H1 (cell line): ENCODE data around the gene SCN3A. TPM values are rescaled to one million over a fixed set of nuclear protein-coding genes. Genes with fewer than 3 reads are reported as not detected.

Source experiments
- CTCF ChIA-PET: fragments of 300-600 bp; sonication (Branson Sonifier 250); formaldehyde crosslinking; loops from one replicate; lab custom pipeline; 2021; ENCODE audit not compliant: partially characterized antibody; lab: Charles Lee
- POLR2A ChIA-PET: fragments of 300-600 bp; sonication (Branson Sonifier 250); formaldehyde crosslinking; loops from one replicate; lab custom pipeline; 2021; ENCODE audit warnings: inconsistent platforms; ENCODE audit not compliant: partially characterized antibody; lab: Charles Lee
- DNase-seq, 2 experiments: peaks; one replicate each; pipeline versions ENCODE4 v3.0.0 to v3.0.0-alpha.2; 2010 to 2022; ENCODE audit warnings: low spot score in 2 of 2, low read depth in 1 of 2, mixed read lengths in 1 of 2
- FAIRE-seq: peaks from 2 replicates; lab custom pipeline; 2011; peaks lifted over from hg19 to GRCh38; lab: Jason Lieb, UNC
- H2AFZ ChIP-seq: 2 replicates; pipeline ENCODE4 v1.8.1; 2012; ENCODE audit warnings: low read length, inconsistent platforms
- H2AK5ac ChIP-seq: 2 replicates; pipeline ENCODE4 v1.6.1; 2013; ENCODE audit warnings: low read depth, low read length
- H2BK120ac ChIP-seq: replicated peaks from 2 replicates; pipeline ENCODE3; 2013; ENCODE audit warnings: low read depth, low read length, inconsistent platforms
- H2BK12ac ChIP-seq: 2 replicates; pipeline ENCODE4 v1.6.1; 2013; ENCODE audit warnings: low read depth, low read length
- H2BK15ac ChIP-seq: 2 replicates; pipeline ENCODE4 v1.6.1; 2013; ENCODE audit warnings: low read length
- H2BK20ac ChIP-seq: 2 replicates; pipeline ENCODE4 v1.6.1; 2013; ENCODE audit warnings: low read length
- H2BK5ac ChIP-seq: 2 replicates; pipeline ENCODE4 v1.6.1; 2013; ENCODE audit warnings: low read depth, low read length
- H3K14ac ChIP-seq: 2 replicates; pipeline ENCODE4 v1.6.1; 2013; ENCODE audit warnings: inconsistent platforms; ENCODE audit not compliant: insufficient read length
- H3K18ac ChIP-seq: 2 replicates; pipeline ENCODE4 v1.6.1; 2013; ENCODE audit warnings: low read length; ENCODE audit errors: extremely low read depth
- H3K23ac ChIP-seq: 2 replicates; pipeline ENCODE4 v1.6.1; 2013; ENCODE audit warnings: inconsistent platforms; ENCODE audit not compliant: insufficient read length
- H3K23me2 ChIP-seq: 2 replicates; pipeline ENCODE4 v1.6.1; 2013; ENCODE audit warnings: low read depth, low read length
- H3K27ac ChIP-seq: 2 replicates; pipeline ENCODE4 v1.6.1; 2011; ENCODE audit warnings: low read depth, low read length, inconsistent platforms
- H3K27me3 ChIP-seq, 4 experiments: replicated peaks in 1 of 4; 1 replicate in 1 of 4; 2 replicates in 3 of 4; pipeline versions ENCODE4 v1.6.1 to v1.8.1; 2011 to 2013; ENCODE audit warnings: low read length in 3 of 4, mild to moderate bottlenecking in 3 of 4, inconsistent platforms in 2 of 4, mixed read lengths in 2 of 4, moderate library complexity in 1 of 4; ENCODE audit not compliant: control insufficient read depth in 3 of 4, insufficient read depth in 3 of 4; ENCODE audit errors: extremely low read depth in 1 of 4
- H3K36me3 ChIP-seq, 4 experiments: 2 replicates each; pipeline versions ENCODE4 v1.6.1 to v1.8.1; 2011 to 2013; ENCODE audit warnings: mild to moderate bottlenecking in 4 of 4, low read length in 3 of 4, moderate library complexity in 2 of 4, control low read depth in 1 of 4, inconsistent platforms in 1 of 4; ENCODE audit not compliant: insufficient read depth in 4 of 4, control insufficient read depth in 2 of 4
- H3K4ac ChIP-seq: replicated peaks from 2 replicates; pipeline ENCODE3; 2013; ENCODE audit warnings: low read length, low read depth, mixed read lengths, inconsistent platforms; ENCODE audit not compliant: insufficient read length
- H3K4me1 ChIP-seq, 4 experiments: replicated peaks in 1 of 4; 1 replicate in 1 of 4; 2 replicates in 3 of 4; pipeline versions ENCODE4 v1.6.1 to v1.8.1; 2011 to 2013; ENCODE audit warnings: low read length in 3 of 4, inconsistent platforms in 2 of 4, mixed read lengths in 1 of 4; ENCODE audit not compliant: insufficient read depth in 4 of 4, control insufficient read depth in 3 of 4
- H3K4me2 ChIP-seq, 2 experiments: 2 replicates each; pipeline versions ENCODE4 v1.6.1 to v1.8.1; 2011 to 2013; ENCODE audit warnings: low read depth in 2 of 2, low read length in 2 of 2, control low read depth in 1 of 2, inconsistent platforms in 1 of 2, mild to moderate bottlenecking in 1 of 2; ENCODE audit not compliant: insufficient read depth in 1 of 2
- H3K4me3 ChIP-seq, 4 experiments: fragments of 200-600, 300-600 bp in 1 of 4; sonication (generic), shearing (Covaris generic), sonication (Bioruptor Twin) in 1 of 4; 2 replicates each; pipeline versions ENCODE4 v1.5.1 to v1.8.1; 2011 to 2016; ENCODE audit warnings: low read length in 4 of 4, low read depth in 3 of 4, control low read depth in 2 of 4, inconsistent platforms in 2 of 4, mild to moderate bottlenecking in 2 of 4, mixed read lengths in 1 of 4, moderate library complexity in 1 of 4; ENCODE audit not compliant: insufficient read depth in 2 of 4; ENCODE audit errors: extremely low read depth in 1 of 4
- H3K56ac ChIP-seq: replicated peaks from 2 replicates; pipeline ENCODE3; 2013; ENCODE audit warnings: low read depth, mild to moderate bottlenecking, mixed read lengths, low read length, inconsistent platforms; ENCODE audit not compliant: insufficient read length
- H3K79me1 ChIP-seq: 2 replicates; pipeline ENCODE4 v1.6.1; 2013; ENCODE audit warnings: low read depth, low read length, control low read depth
- H3K79me2 ChIP-seq, 2 experiments: 2 replicates each; pipeline versions ENCODE4 v1.6.1 to v1.8.1; 2012 to 2013; ENCODE audit warnings: low read length in 2 of 2, mild to moderate bottlenecking in 2 of 2, inconsistent platforms in 1 of 2; ENCODE audit not compliant: insufficient read depth in 2 of 2, control insufficient read depth in 1 of 2
- H3K9ac ChIP-seq, 4 experiments: replicated peaks in 1 of 4; 1 replicate in 1 of 4; 2 replicates in 3 of 4; pipeline versions ENCODE4 v1.6.1 to v1.8.1; 2011 to 2013; ENCODE audit warnings: low read depth in 3 of 4, low read length in 3 of 4, control low read depth in 2 of 4, mild to moderate bottlenecking in 2 of 4, moderate library complexity in 2 of 4, inconsistent platforms in 1 of 4; ENCODE audit errors: extremely low read depth in 1 of 4
- H3K9me3 ChIP-seq, 2 experiments: 2 replicates each; pipeline versions ENCODE4 v1.6.1 to v1.8.1; 2012 to 2013; ENCODE audit warnings: mild to moderate bottlenecking in 2 of 2, moderate library complexity in 2 of 2, control low read depth in 1 of 2, inconsistent platforms in 1 of 2, low read depth in 1 of 2, low read length in 1 of 2, mixed read lengths in 1 of 2; ENCODE audit not compliant: insufficient read depth in 2 of 2
- H4K20me1 ChIP-seq, 2 experiments: replicated peaks in 1 of 2; 2 replicates each; pipeline versions ENCODE3 to v1.8.1; 2011 to 2013; ENCODE audit warnings: inconsistent platforms in 2 of 2, low read length in 2 of 2, mild to moderate bottlenecking in 1 of 2; ENCODE audit not compliant: insufficient read depth in 2 of 2, control insufficient read depth in 1 of 2
- H4K5ac ChIP-seq: 2 replicates; pipeline ENCODE4 v1.6.1; 2013; ENCODE audit warnings: low read length, low read depth, mixed read lengths, inconsistent platforms; ENCODE audit not compliant: insufficient read length
- H4K8ac ChIP-seq: 2 replicates; pipeline ENCODE4 v1.8.0; 2013; ENCODE audit warnings: mild to moderate bottlenecking, moderate library complexity, low read length, inconsistent platforms; ENCODE audit not compliant: insufficient read depth; ENCODE audit errors: extremely low read depth
- H4K91ac ChIP-seq: replicated peaks from 2 replicates; pipeline ENCODE3; 2013; ENCODE audit warnings: low read length, mixed read lengths, inconsistent platforms; ENCODE audit not compliant: insufficient read length
- BRCA1 ChIP-seq: IDR thresholded peaks from 2 replicates; pipeline ENCODE4 v1.6.1; 2012; ENCODE audit warnings: low read depth, low read length, improper control_type of control experiment
- CBX8 ChIP-seq: fragments of 300-800, 300-1000 bp; sonication (generic); IDR thresholded peaks from 2 replicates; pipeline ENCODE4 v1.7.1; 2016; ENCODE audit warnings: low read depth, low read length, borderline replicate concordance
- FOSL1 ChIP-seq: IDR thresholded peaks from 2 replicates; pipeline ENCODE4 v1.6.1; 2011; ENCODE audit warnings: mild to moderate bottlenecking, low read depth, low read length, moderate library complexity; ENCODE audit not compliant: insufficient read depth
- PHF8 ChIP-seq: fragments of 200-600 bp; sonication (generic); conservative IDR thresholded peaks from 2 replicates; pipeline ENCODE4 v1.7.1; 2012; ENCODE audit warnings: low read depth, mild to moderate bottlenecking, inconsistent platforms, low read length, moderate library complexity
- RNF2 ChIP-seq: fragments of 200-900, 300-1000 bp; sonication (generic); IDR thresholded peaks from 2 replicates; pipeline ENCODE4 v1.7.1; 2016; ENCODE audit warnings: borderline replicate concordance, low read depth, mild to moderate bottlenecking, antibody characterized with exemption, low read length; ENCODE audit not compliant: poor library complexity, severe bottlenecking; ENCODE audit errors: missing control alignments
- SAP30 ChIP-seq: fragments of 300-600 bp; sonication (generic); IDR thresholded peaks from 2 replicates; pipeline ENCODE4 v1.7.1; 2012; ENCODE audit warnings: low read length, moderate library complexity, mild to moderate bottlenecking, inconsistent platforms; ENCODE audit not compliant: insufficient read depth, insufficient replicate concordance
- SIN3A ChIP-seq, 2 experiments: IDR thresholded peaks in 1 of 2; conservative IDR thresholded peaks in 1 of 2; 2 replicates each; pipeline ENCODE4 v1.6.1; 2011 to 2012; ENCODE audit warnings: low read length in 2 of 2, improper control_type of control experiment in 1 of 2, low read depth in 1 of 2, mild to moderate bottlenecking in 1 of 2
- TAF1 ChIP-seq: IDR thresholded peaks from 2 replicates; pipeline ENCODE4 v1.6.1; 2011; ENCODE audit warnings: mild to moderate bottlenecking, low read depth, low read length
- TBP ChIP-seq: IDR thresholded peaks from 2 replicates; pipeline ENCODE4 v1.6.1; 2011; ENCODE audit warnings: low read depth, low read length, improper control_type of control experiment
- YY1 ChIP-seq: IDR thresholded peaks from 2 replicates; pipeline ENCODE4 v1.6.1; 2011; ENCODE audit warnings: low read depth, mild to moderate bottlenecking, low read length
- WGBS, 2 experiments: shearing (Covaris generic) in 1 of 2; methylation state at CpG; one replicate each; pipeline versions ENCODE4 v1.1.6 to v1.1.7; 2013 to 2015; ENCODE audit warnings: low lambda C conversion rate in 2 of 2, mixed read lengths in 2 of 2, inconsistent platforms in 1 of 2, low coverage in 1 of 2, missing lambda C conversion rate in 1 of 2; ENCODE audit not compliant: insufficient replicate concordance in 2 of 2, insufficient coverage in 1 of 2, insufficient read length in 1 of 2; ENCODE audit errors: extremely low coverage in 1 of 2, missing lambda C conversion rate in 1 of 2; 5-methylcytosine and 5-hydroxymethylcytosine counted together
- polyA plus RNA-seq, 7 experiments: library from polyadenylated mRNA; depleted of rRNA in 3 of 7; stranded (reverse) in 5 of 7; unstranded in 2 of 7; fragments of >200 nt in 5 of 7; fragments of 200-250 nt in 2 of 7; gene quantifications; 1 replicate in 5 of 7; 2 replicates in 1 of 7; 4 replicates in 1 of 7; pipeline versions ENCODE4 v1.2.1 to v1.2.3, GENCODE V29; 2011 to 2013; ENCODE audit warnings: missing spikeins in 2 of 7, mixed read lengths in 2 of 7
- total RNA-seq: library from RNA; stranded (reverse); fragmentation: NEBNext Ultra II Directional; extraction: Animal tissue kit (Norgen Biotek cat#: 25700); gene quantifications from 2 replicates; pipeline ENCODE4 v1.2.1, GENCODE V29; 2021
- TF ChIP-seq, protein P1 (sequence below): IDR thresholded peaks from 2 replicates; pipeline ENCODE4 v1.6.1; 2012; ENCODE audit warnings: inconsistent platforms
- TF ChIP-seq, protein P2 (sequence below): IDR thresholded peaks from 2 replicates; pipeline ENCODE4 v1.6.1; 2011; ENCODE audit warnings: low read depth, mild to moderate bottlenecking, low read length; ENCODE audit not compliant: insufficient read depth

SCN3A gene
- total and polyA plus RNA-seq, 2 of the 8 experiments (the other 6 are each of a cell fraction or from before 2014, with no cell fraction given): 0.02 TPM; not detected in 1

DNA sequence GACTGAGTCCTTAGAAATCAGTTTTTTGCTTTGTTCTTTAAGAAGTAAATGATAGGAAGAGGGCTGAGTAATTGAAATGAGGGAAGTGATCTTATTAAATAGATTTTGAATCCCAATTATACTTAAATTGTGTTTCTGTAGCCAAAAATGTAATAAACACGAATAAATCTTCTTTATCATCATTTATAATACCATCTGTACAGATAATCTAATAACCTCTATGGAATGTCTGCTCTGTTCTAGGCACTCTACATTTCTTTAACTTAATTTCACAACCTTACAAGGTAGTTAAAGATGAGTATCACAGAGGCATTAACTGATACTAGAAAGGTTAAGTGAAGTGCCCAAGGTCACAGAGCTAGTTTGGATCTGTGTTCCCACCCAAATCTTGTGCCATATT lies 21.1 kb upstream of the SCN3A start:
- Histone ChIP-seq H2BK12ac (no peak overlapping the region), H2BK15ac (no peak overlapping the region), H4K20me1 (no peaks in the 10 kb centered on the region), H2AK5ac (no peak overlapping the region), H3K4ac (no peak overlapping the region), H2BK120ac (no peak overlapping the region), H2BK5ac (no peak overlapping the region), H4K8ac (no peak overlapping the region), H3K23me2 (no peaks in the 10 kb centered on the region), H4K91ac (no peak overlapping the region), H3K36me3 (no peaks in the 10 kb centered on the region), H4K5ac (no peak overlapping the region), H2AFZ (no peak overlapping the region), H3K79me1 (no peaks in the 10 kb centered on the region), H3K79me2 (no peaks in the 10 kb centered on the region), H3K9ac (no peak overlapping the region), H3K27ac (no peak overlapping the region), H3K18ac (no peak overlapping the region), H3K56ac (no peak overlapping the region), H3K9me3 (no peaks in the 10 kb centered on the region), H3K4me3 (no peak overlapping the region), H2BK20ac (no peak overlapping the region), H3K23ac (no peak overlapping the region), H3K4me2 (no peak overlapping the region), H3K27me3 (no peaks in the 10 kb centered on the region), H3K14ac (no peak overlapping the region), H3K4me1 (no peaks in the 10 kb centered on the region)
- no peak for FAIRE-seq
- WGBS, 2 experiments: 79% methylated on average over 1 of the region's 1 CpG; no CpG with 5 or more reads in 1 of the 2 experiments
- ChIA-PET POLR2A (no interaction called here), CTCF (interaction anchor here (1.0 to 1.4 kb wide), 2 partner anchors 14 to 21 kb away, joined by 5 to 7 read pairs; partner anchors contain the start of genes SCN2A and SCN3A)
- DNase-seq: no peak
- TF ChIP-seq FOSL1 (no peak), CBX8 (no peak), BRCA1 (no peak), YY1 (no peak), TAF1 (no peak), PHF8 (no peak), SIN3A (conservative IDR thresholded peaks at IDR 0.05 in 1 of 2, IDR thresholded peaks at IDR 0.05 in 1 of 2; ENCODE audit: low read depth in 1 of 2, low read length in 2 of 2) (no peak), SAP30 (no peak), TBP (no peak), RNF2 (no peak)
- TF ChIP-seq, protein P1, sequence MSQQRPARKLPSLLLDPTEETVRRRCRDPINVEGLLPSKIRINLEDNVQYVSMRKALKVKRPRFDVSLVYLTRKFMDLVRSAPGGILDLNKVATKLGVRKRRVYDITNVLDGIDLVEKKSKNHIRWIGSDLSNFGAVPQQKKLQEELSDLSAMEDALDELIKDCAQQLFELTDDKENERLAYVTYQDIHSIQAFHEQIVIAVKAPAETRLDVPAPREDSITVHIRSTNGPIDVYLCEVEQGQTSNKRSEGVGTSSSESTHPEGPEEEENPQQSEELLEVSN: no peak
- TF ChIP-seq, protein P2, sequence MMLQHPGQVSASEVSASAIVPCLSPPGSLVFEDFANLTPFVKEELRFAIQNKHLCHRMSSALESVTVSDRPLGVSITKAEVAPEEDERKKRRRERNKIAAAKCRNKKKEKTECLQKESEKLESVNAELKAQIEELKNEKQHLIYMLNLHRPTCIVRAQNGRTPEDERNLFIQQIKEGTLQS: no peak
